Articular chondrocyte of knee joint (primary cell): ENCODE measurements around the gene CEP295NL. TPM values are rescaled to one million over a fixed set of nuclear protein-coding genes. Genes with fewer than 3 reads are reported as not detected.

Experiments
- total RNA-seq: library from RNA; depleted of rRNA; stranded (reverse); fragments of >200 nt; gene quantifications from 2 replicates; pipeline ENCODE4 v1.2.3, GENCODE V29; 2012

The CEP295NL gene, protein sequence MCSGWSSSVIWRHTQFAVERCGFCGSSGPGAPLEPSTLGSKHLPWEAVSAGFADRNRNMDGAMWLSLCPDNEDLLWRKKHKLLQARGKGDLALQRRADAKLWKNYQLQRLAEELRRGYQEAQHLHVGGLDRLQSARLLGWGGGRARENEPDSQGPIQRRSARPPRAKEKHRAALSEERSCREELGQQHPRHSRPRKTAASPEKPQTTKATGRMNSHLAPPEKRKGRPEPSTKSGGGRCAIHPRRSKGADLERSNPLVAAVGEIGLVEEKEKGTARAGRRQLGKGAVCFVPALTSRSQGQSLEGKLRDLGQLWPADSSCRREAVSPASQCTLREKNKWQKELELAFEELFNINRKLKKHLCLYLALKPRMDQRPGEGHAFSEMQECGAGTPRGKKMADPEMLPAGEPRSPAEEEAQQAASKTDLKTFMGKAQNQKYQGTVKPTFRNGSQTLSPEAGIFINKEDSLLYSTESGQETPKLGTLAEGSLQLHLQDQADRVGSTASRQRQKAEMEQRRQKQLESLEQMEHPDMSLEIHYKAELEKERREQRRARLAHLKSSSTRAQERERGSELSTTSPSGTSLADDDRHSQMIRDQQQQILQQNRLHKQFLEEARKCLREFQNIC
- 3.2 and 3.8 TPM in 2 replicates for total RNA-seq

DNA sequence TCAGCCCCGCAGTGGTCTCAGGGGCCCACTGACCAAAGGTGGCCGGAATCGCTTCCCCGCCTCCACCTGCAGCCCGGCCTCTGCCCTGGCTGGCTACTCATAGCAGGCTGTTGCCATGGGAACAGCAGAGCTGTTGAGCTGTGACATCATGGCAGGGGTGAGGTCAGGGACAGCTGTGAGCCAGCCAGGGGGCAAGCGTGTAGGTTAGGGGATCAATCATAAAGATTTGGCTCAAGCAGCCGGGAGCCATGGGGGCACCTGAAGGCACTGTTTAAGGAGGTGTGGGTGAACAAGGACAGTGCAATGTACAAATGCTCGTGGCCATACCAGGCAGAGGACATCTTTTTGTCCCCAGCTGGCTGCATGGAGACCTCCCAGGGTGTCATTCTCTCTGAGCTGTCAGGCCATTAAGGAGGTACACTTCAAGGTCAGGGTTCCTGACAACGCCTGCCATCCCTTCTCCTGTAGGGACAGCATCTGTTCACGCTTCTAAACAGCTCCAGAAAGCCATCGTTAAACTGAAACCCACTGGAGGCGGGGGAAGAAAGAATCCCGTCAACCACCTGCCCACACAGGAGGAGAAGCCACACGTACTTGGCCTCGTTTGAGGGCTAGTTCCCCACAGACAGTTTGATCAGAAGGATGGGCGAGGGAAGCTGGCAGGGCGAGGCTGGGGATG lies at the start of gene CEP295NL:
Gene CEP295NL, minus strand, starts transcription at position 101 of the 679 bp plus-strand sequence. CDS start 1,373 bp downstream, outside the sequence.

DNA sequence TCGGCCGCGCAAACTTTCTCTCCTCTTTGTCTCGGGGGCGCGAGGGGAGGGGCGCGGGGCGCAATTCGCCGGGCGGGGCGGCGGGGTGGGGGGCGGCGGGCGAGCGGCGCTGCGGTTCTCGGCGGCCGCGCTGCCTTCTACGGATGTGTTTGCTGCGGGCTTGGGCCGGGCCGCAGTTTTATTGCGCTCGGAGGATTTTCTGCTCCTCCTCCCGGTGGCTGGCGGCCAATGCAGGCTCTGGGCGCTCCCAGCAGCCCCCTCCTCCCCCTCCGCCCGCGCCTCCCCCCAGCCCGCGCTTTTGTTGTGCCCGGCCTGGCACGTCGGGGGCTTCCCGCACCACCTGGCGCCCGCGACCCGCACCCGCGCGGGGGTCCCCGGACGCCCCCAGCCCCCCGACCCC lies 22.2 kb upstream of the CEP295NL start, which contains the start of gene TIMP2:
Gene TIMP2, minus strand, starts transcription at position 154 of the 400 bp plus-strand sequence. CDS start 299 bp downstream, outside the sequence.

DNA sequence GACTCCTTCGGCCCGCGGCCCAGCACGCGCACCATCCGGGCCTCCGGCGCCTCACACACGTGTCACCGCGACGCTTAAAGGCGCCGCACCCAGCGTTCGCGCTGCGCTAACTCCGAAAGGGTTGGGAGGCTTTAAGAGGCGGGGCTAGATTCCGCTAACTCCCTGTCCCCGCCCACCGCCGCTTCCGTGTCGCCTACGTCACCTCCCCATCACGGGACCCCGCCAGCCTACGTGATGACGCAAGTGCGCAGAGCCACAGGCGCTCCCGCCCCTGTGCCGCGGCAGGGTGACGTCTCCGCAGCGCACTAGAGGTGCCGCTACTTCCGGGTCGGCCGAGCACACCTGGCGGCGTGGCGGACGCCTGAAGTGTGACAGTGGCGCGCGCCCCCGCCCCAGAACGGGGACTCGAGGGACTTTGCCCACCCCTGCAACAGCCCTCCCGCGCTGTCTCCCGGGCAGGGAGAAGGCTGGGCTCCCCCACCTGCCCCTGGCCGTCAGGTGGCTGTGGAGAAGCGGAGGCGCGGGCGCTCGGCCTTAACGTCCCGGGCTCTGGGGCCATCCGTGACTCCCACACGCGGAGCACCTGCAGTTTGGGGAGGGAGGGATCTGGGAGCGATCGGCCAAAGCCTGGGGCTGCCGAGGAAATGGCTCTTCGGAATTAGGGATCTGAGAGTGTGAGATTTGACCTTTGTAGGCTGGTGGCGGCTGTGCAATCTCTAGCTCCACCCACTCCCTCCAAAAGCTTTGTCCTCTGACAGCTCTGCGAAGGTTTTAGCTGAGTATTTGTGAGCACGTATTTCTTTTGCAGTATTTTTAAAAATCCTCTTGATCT lies 62.0 kb downstream of the CEP295NL start, which contains the start of gene USP36:
Gene USP36, minus strand, starts transcription at position 35 of the 832 bp plus-strand sequence. CDS start 4,451 bp downstream, outside the sequence.

Other genes with a start within 250 kb of the CEP295NL start
- gene CYTH1, start 120.9 kb downstream of the CEP295NL start, total RNA-seq: 19.2 and 20.1 TPM in 2 replicates
- gene USP36, start 62.4 kb downstream of the CEP295NL start, total RNA-seq: 23.0 and 25.7 TPM in 2 replicates
- gene TIMP2, start 22.2 kb upstream of the CEP295NL start, total RNA-seq: 152 and 193 TPM in 2 replicates
- gene LGALS3BP, start 76.7 kb upstream of the CEP295NL start, total RNA-seq: 4.3 and 5.5 TPM in 2 replicates
- gene CANT1, start 106.6 kb upstream of the CEP295NL start, total RNA-seq: 40.6 and 44.2 TPM in 2 replicates
- gene C1QTNF1, start 121.0 kb upstream of the CEP295NL start, total RNA-seq: 17.3 and 39.5 TPM in 2 replicates
- gene ENGASE, start 171.6 kb upstream of the CEP295NL start, total RNA-seq: 10.7 and 11.3 TPM in 2 replicates